ENCODE data around the gene SERBP1.

- TF ChIP-seq CTCF (IDR thresholded peaks at IDR 0.05) (no peak), POLR2AphosphoS5 (IDR thresholded peaks at IDR 0.05; ENCODE audit: low read depth, low read length) (no peak)
Measured at GRCh38 chr1:67399199-67399993, 30.8 kb downstream of the SERBP1 start.

Data from Panc1 (cell line).